OCI-LY3 (cell line): ENCODE measurements around the gene FHIP2A.

ENCODE experiments used
- EZH2phosphoT487 ChIP-seq: fragments of 200-600 bp; shearing (Covaris generic); IDR thresholded peaks from 2 replicates; pipeline ENCODE4 v1.6.1; 2018; ENCODE audit warnings: antibody characterized with exemption, mixed run types, low read depth
- TF ChIP-seq, protein P1 (sequence below): fragments of 200-600, 300-600 bp; sonication (generic); IDR thresholded peaks from 2 replicates; pipeline ENCODE4 v1.5.1; 2014; ENCODE audit warnings: antibody characterized with exemption, low read length, low read depth

DNA sequence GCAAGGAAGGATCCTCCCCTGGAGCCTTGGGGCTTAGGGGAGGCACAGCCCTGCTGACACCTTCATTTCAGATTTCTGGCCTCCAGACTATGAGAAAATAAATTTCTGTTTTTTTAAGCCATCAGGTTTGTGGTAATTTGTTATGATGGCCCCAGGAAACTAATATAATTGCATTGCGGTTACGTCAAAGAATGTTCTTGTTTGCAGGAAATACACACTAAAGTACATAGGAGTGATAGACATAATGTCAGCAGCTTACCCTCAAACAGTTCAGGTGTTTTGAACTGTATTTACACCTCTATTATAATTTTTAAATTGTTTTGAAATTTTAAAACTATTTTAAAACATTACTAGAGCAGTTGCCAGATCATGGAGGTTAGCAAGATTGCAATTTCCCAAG, 12.6 kb upstream of the FHIP2A start:
- TF ChIP-seq, protein P1, sequence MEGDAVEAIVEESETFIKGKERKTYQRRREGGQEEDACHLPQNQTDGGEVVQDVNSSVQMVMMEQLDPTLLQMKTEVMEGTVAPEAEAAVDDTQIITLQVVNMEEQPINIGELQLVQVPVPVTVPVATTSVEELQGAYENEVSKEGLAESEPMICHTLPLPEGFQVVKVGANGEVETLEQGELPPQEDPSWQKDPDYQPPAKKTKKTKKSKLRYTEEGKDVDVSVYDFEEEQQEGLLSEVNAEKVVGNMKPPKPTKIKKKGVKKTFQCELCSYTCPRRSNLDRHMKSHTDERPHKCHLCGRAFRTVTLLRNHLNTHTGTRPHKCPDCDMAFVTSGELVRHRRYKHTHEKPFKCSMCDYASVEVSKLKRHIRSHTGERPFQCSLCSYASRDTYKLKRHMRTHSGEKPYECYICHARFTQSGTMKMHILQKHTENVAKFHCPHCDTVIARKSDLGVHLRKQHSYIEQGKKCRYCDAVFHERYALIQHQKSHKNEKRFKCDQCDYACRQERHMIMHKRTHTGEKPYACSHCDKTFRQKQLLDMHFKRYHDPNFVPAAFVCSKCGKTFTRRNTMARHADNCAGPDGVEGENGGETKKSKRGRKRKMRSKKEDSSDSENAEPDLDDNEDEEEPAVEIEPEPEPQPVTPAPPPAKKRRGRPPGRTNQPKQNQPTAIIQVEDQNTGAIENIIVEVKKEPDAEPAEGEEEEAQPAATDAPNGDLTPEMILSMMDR = no peak
- no peak for TF ChIP-seq EZH2phosphoT487
